BJ (cell line): ENCODE data around the gene PRDM11. TPM values are rescaled to one million over a fixed set of nuclear protein-coding genes. Genes with fewer than 3 reads are reported as not detected.
A peak's percentile ranks its signal among the peaks of the same experiment; 100 is the strongest.

Source experiments
- CTCF ChIA-PET: fragments of 350-600 bp; formaldehyde crosslinking; extraction: SDS; loops from one replicate; lab custom pipeline; 2021; ENCODE audit warnings: antibody characterized with exemption, inconsistent platforms; lab: Yijun Ruan, JAX
- POLR2A ChIA-PET: fragments of 300-600 bp; sonication (Branson Sonifier 250); formaldehyde crosslinking; extraction: SDS; loops from one replicate; lab custom pipeline; 2021; ENCODE audit warnings: antibody characterized with exemption; lab: Charles Lee
- DNase-seq: peaks from one replicate; pipeline ENCODE4 v3.0.0-alpha.2; 2011; ENCODE audit warnings: low read depth
- H3K27me3 ChIP-seq: 2 replicates; pipeline ENCODE4 v1.6.0; 2011; ENCODE audit warnings: low read length; ENCODE audit not compliant: control insufficient read depth, insufficient read depth
- H3K36me3 ChIP-seq: 2 replicates; pipeline ENCODE4 v1.5.1; 2011; ENCODE audit warnings: low read length; ENCODE audit not compliant: control insufficient read depth, insufficient read depth
- H3K4me3 ChIP-seq: 2 replicates; pipeline ENCODE4 v1.5.1; 2011; ENCODE audit warnings: low read depth, mild to moderate bottlenecking, control low read depth, low read length
- polyA plus RNA-seq: library from polyadenylated mRNA; depleted of rRNA; stranded (reverse); fragments of >200 nt; gene quantifications from 2 replicates; pipeline ENCODE4 v1.2.3, GENCODE V29; 2011
- TF ChIP-seq, protein P1 (sequence below): IDR thresholded peaks from 2 replicates; pipeline ENCODE4 v1.5.1; 2011; ENCODE audit warnings: low read depth, mild to moderate bottlenecking, control low read depth, inconsistent platforms, low read length, moderate library complexity; ENCODE audit not compliant: insufficient read depth

PRDM11 gene
- polyA plus RNA-seq, 1 experiment: 5.8 TPM

DNA sequence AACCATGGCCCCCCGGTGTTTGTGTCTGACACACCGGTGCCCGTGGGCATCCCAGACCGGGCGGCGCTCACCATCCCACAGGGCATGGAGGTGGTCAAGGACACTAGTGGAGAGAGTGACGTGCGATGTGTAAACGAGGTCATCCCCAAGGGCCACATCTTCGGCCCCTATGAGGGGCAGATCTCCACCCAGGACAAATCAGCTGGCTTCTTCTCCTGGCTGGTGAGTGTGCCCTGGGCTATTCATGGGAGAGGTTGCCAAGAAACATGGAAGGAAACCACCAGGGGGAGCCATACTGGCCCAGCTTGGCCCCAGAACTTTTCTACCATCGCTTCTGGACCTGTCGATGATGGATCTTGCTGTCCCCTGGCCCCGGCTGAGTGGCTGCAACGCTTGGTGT, 36.5 kb downstream of the PRDM11 start:
- Histone ChIP-seq H3K36me3 (peaks cover 3% of the 10 kb centered on the region), H3K4me3 (no peak overlapping the region), H3K27me3 (no peaks in the 10 kb centered on the region)
- TF ChIP-seq, protein P1, sequence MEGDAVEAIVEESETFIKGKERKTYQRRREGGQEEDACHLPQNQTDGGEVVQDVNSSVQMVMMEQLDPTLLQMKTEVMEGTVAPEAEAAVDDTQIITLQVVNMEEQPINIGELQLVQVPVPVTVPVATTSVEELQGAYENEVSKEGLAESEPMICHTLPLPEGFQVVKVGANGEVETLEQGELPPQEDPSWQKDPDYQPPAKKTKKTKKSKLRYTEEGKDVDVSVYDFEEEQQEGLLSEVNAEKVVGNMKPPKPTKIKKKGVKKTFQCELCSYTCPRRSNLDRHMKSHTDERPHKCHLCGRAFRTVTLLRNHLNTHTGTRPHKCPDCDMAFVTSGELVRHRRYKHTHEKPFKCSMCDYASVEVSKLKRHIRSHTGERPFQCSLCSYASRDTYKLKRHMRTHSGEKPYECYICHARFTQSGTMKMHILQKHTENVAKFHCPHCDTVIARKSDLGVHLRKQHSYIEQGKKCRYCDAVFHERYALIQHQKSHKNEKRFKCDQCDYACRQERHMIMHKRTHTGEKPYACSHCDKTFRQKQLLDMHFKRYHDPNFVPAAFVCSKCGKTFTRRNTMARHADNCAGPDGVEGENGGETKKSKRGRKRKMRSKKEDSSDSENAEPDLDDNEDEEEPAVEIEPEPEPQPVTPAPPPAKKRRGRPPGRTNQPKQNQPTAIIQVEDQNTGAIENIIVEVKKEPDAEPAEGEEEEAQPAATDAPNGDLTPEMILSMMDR: peak; percentile 54
- POLR2A ChIA-PET: no interaction called here
- no peak for DNase-seq
- CTCF ChIA-PET: interaction anchor here (1.0 to 2.4 kb wide), 8 partner anchors 11 to 87 kb away, joined by 3 to 7 read pairs (median 4); no protein-coding TSS in a partner anchor

DNA sequence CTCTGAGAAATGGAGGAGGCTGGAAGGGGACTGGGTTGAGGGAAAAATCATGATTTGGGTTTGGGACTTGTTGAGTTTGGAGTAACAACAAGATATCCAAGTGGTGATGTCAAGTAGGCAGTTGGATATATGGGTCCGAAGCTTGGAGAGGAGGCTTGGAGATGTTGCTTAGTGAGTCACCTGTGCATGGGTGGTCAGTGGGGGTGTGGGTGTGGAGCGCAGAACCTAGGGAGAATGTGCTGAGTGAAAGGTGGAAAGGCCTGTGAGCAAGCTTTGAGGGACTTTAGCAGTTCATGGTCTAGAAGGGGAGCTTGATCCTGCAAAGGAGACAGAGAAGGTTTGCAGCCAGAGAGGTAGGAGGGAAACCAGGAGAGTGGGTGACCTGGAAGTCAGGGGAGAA, 38.2 kb downstream of the PRDM11 start:
- POLR2A ChIA-PET: no interaction called here

DNA sequence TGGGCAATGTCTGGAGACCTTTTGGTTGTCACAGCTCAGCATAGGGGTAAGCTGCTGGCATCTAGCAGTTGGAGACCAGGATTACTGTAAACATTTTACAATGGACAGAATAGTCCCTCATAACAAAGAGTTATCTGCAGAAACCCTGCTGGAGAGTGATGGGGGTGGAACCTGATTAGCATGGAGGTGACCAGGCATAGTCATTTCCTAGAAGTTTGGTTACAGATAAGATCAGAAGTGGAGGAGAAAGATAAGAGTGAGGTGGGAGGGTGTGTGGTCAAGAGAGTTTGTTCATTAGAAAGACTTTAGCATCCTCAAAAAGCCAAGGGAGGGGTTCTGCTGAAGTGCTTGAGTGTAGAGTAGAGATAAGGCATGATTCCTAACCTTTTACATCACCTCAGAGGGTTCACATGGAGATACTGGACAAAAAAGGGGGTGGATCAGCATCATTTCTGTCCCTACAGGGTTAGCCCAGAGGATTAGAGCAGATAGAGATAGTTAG, 38.8 kb downstream of the PRDM11 start:
- Histone ChIP-seq H3K4me3 (no peak overlapping the region), H3K36me3 (peaks cover 3% of the 10 kb centered on the region), H3K27me3 (no peaks in the 10 kb centered on the region)
- DNase-seq: no peak
- TF ChIP-seq, protein P1: no peak
- ChIA-PET CTCF (no interaction called here), POLR2A (no interaction called here)

More for the DNA sequence above, 38.2 kb downstream of the PRDM11 start:
- H3K4me3 ChIP-seq: no peak overlapping the region
- peaks cover 3% of the 10 kb centered on the region for H3K36me3 ChIP-seq
- H3K27me3 ChIP-seq: no peaks in the 10 kb centered on the region
- no peak for DNase-seq
- CTCF ChIA-PET: interaction anchor here (1.0 to 2.4 kb wide), 3 partner anchors 17 to 155 kb away, joined by 3 to 7 read pairs (median 3); no protein-coding TSS in a partner anchor
- TF ChIP-seq, protein P1: no peak

DNA sequence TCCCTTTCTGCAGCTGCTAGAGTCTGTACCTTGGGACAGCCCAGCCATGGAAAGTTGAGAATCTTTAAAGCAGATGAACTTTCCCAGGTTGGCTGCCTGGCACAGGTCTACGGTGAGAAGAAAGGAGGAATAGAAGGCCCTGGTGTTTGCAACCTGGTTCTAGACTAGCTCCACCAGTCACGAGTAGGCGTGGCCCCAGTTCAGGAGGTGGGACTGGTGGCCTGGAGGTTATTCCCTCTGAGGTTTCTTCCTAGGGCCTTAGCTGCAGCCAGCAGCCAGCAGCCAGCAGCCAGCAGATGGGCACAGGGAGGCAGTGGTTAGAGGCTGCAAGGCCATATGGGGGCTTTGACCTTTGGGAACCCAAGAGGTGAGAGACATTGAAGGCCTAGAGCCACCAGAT, 40.9 kb downstream of the PRDM11 start:
- peaks cover 3% of the 10 kb centered on the region for H3K36me3 ChIP-seq
- no peaks in the 10 kb centered on the region for H3K27me3 ChIP-seq
- no peak for DNase-seq
- TF ChIP-seq, protein P1: no peak
- ChIA-PET POLR2A (no interaction called here), CTCF (interaction anchor here (1.0 kb wide), 1 partner anchor 14 kb away, joined by 3 read pairs; no protein-coding TSS in a partner anchor)
- no peak overlapping the region for H3K4me3 ChIP-seq

DNA sequence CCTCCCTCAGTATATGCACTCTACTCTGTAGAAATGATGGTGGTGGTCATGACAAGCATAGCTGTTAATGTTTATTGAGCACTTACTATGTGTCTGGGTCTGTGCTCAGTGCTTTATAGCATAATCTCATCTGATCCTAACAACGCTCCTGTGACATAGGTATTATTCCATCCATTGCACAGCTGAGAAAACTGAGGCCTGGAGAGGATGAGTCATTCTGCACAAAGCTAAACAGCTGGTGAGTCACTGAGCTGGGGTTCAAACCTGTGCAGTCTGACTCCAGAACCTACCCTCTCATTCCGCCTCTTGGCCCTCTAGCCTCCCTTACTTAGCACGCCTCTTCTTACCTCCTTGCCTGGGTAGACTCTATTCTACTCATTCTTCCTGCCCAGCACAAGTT, 41.7 kb downstream of the PRDM11 start:
- ChIA-PET CTCF (interaction anchor here (1.0 kb wide), 1 partner anchor 13 kb away, joined by 3 read pairs; no protein-coding TSS in a partner anchor), POLR2A (no interaction called here)
- TF ChIP-seq, protein P1: no peak
- no peaks in the 10 kb centered on the region for H3K27me3 ChIP-seq
- H3K4me3 ChIP-seq: no peak overlapping the region
- peaks cover 2% of the 10 kb centered on the region; the same call in 1 of the 2 replicates for H3K36me3 ChIP-seq
- DNase-seq: no peak
